ENCODE measurements around the gene CAPNS2.

Gene CAPNS2

GRCh38 chr16:55574811-55575210 is 8.3 kb downstream of the CAPNS2 start:
- no peak for TF ChIP-seq CTCF (conservative IDR thresholded peaks at IDR 0.05; ENCODE audit: low read depth, low read length)
- H3K4me3 ChIP-seq (ENCODE audit: low read depth, low read length), result no peak overlapping the region
- DNase-seq (ENCODE audit: low read depth), result no peak

- no peak for DNase-seq (ENCODE audit: low read depth)
- no peak overlapping the region for H3K4me3 ChIP-seq (ENCODE audit: low read depth, low read length)
- no peak for TF ChIP-seq CTCF (conservative IDR thresholded peaks at IDR 0.05; ENCODE audit: low read depth, low read length)
Measured at GRCh38 chr16:55575496-55575895, 9.0 kb downstream of the CAPNS2 start.

GRCh38 chr16:55576384-55576783 is 9.9 kb downstream of the CAPNS2 start:
- no peak overlapping the region for H3K4me3 ChIP-seq (ENCODE audit: low read depth, low read length)
- no peak for DNase-seq (ENCODE audit: low read depth)
- TF ChIP-seq CTCF (conservative IDR thresholded peaks at IDR 0.05; ENCODE audit: low read depth, low read length), result no peak

GRCh38 chr16:55577887-55578286 is 11.4 kb downstream of the CAPNS2 start:
- DNase-seq (ENCODE audit: low read depth), result no peak
- TF ChIP-seq CTCF (conservative IDR thresholded peaks at IDR 0.05; ENCODE audit: low read depth, low read length), result no peak
- no peak overlapping the region for H3K4me3 ChIP-seq (ENCODE audit: low read depth, low read length)

GRCh38 chr16:55585631-55586030 is 19.1 kb downstream of the CAPNS2 start:
- no peak for TF ChIP-seq CTCF (conservative IDR thresholded peaks at IDR 0.05; ENCODE audit: low read depth, low read length)
- no peak for DNase-seq (ENCODE audit: low read depth)

GRCh38 chr16:55588799-55589198 is 22.3 kb downstream of the CAPNS2 start:
- H3K4me3 ChIP-seq (ENCODE audit: low read depth, low read length), result no peak overlapping the region
- TF ChIP-seq CTCF (conservative IDR thresholded peaks at IDR 0.05; ENCODE audit: low read depth, low read length), result no peak
- no peak for DNase-seq (ENCODE audit: low read depth)

More at GRCh38 chr16:55585631-55586030, 19.1 kb downstream of the CAPNS2 start:
- H3K4me3 ChIP-seq (ENCODE audit: low read depth, low read length), result no peak overlapping the region

GRCh38 chr16:55592306-55592705 is 25.8 kb downstream of the CAPNS2 start:
- no peak for DNase-seq (ENCODE audit: low read depth)
- H3K4me3 ChIP-seq (ENCODE audit: low read depth, low read length), result no peak overlapping the region
- no peak for TF ChIP-seq CTCF (conservative IDR thresholded peaks at IDR 0.05; ENCODE audit: low read depth, low read length)
